ENCODE results near the gene ASZ1.
"Not testable (repeated sequence)": the region's sequence is repeated elsewhere in the genome, so short reads cannot be mapped to it uniquely, and the experiment has no call there.

The ASZ1 gene

DNA sequence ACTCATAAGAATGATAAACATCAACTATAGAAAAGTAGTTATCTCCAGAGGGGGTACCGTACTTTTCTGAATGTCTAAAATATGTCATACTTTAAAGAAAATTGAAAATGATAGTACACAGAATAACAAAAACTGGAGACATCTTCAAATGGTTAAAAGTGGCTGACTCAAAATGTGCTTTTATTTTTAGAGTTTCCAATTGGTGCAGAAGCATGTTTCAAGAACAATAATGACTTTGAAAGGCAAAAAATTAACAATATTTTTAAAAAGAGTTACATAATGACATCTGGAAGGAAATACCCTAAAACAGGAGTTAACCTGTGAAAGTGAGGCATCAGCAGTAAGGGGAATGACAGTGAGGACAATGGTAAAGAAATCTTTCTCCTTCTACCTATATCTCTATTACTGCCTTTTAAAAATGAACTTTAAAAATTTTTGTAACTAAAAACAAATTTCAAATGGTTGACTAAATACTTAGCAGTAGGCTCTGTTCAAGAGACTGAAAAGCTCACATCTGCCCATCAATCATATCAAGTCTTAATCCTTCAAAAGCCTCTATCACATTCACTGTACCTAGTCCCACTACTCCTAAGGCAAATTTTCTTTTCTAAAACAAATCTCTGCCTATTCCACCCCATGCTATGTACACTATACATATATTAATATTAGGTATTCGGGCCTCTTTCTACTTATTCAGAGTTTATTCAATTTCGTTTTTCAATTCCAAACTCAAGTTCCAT, 3.0 kb downstream of the ASZ1 start:
- TF ChIP-seq, protein P1, sequence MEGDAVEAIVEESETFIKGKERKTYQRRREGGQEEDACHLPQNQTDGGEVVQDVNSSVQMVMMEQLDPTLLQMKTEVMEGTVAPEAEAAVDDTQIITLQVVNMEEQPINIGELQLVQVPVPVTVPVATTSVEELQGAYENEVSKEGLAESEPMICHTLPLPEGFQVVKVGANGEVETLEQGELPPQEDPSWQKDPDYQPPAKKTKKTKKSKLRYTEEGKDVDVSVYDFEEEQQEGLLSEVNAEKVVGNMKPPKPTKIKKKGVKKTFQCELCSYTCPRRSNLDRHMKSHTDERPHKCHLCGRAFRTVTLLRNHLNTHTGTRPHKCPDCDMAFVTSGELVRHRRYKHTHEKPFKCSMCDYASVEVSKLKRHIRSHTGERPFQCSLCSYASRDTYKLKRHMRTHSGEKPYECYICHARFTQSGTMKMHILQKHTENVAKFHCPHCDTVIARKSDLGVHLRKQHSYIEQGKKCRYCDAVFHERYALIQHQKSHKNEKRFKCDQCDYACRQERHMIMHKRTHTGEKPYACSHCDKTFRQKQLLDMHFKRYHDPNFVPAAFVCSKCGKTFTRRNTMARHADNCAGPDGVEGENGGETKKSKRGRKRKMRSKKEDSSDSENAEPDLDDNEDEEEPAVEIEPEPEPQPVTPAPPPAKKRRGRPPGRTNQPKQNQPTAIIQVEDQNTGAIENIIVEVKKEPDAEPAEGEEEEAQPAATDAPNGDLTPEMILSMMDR (IDR thresholded peaks at IDR 0.05; ENCODE audit: low read depth, low read length, missing control alignments) = no peak
- H3K4me3 ChIP-seq (ENCODE audit: low read depth, low read length) = no peak overlapping the region
- DNase-seq (ENCODE audit: low read depth) = no peak

DNA sequence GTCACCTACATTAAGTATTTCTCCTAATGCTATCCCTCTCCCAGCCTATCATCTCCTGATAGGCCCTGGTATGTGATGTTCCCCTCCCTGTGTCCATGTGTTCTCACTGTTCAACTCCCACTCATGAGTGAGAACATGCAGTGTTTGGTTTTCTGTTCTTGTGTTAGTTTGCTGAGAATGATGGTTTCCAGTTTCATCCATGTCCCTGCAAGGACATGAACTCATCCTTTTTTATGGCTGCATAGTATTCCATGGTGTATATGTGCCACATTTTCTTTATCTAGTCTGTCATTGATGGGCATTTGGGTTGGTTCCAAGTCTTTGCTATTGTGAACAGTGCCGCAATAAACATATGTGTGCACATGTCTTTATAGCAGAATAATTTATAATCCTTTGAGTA, 12.7 kb downstream of the ASZ1 start:
- not testable (repeated sequence) for DNase-seq (ENCODE audit: low read depth); H3K4me3 ChIP-seq (ENCODE audit: low read depth, low read length)

DNA sequence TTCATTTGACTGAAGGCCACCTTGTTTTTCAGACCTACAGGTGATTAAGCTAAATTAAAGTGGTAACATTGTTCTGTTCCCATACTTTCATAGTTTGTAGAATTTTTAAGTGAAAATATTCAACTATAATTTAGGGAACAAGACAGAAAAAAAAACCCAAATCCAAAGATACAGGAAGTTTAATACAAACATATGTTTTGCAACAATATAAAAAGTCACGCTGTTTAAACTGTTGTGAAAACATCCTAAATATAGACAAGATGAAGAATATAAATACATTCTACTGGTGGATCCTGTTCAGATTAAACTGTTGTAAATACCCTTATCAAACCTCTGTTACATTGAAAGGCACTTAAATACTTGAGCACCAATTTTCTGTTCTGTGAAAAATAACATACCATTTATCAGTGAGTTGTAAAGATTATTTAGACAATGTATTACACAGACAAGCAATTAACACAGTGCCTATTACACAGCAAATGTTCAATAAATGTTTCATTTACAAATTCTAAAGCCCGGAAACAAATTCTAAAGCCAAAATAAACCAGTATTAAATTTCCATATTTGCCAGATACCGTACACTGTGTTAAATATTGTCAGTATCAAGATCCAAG, 14.2 kb downstream of the ASZ1 start:
- no peak for DNase-seq (ENCODE audit: low read depth)
- TF ChIP-seq, protein P1 (IDR thresholded peaks at IDR 0.05; ENCODE audit: low read depth, low read length, missing control alignments) = no peak
- no peak overlapping the region for H3K4me3 ChIP-seq (ENCODE audit: low read depth, low read length)

DNA sequence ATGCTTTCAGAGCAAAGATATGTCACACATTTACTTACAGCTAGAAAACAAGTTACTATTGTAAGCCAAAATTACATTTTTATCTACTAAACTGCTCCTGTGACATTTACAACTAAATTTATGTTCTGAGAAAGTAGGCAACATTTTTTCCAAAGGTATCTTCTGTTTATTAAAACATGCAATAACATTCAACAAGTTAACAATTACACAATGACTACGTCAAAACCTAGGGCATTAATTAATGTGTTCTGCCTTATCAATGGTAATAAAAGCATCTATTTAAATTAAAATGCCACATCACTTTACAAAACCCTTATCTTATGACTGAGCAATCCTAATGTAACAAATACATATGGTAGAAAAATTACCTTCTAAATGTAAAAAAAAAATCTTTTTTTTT, 14.9 kb downstream of the ASZ1 start:
- H3K4me3 ChIP-seq (ENCODE audit: low read depth, low read length) = no peak overlapping the region
- no peak for DNase-seq (ENCODE audit: low read depth)
- TF ChIP-seq, protein P1 (IDR thresholded peaks at IDR 0.05; ENCODE audit: low read depth, low read length, missing control alignments) = no peak

DNA sequence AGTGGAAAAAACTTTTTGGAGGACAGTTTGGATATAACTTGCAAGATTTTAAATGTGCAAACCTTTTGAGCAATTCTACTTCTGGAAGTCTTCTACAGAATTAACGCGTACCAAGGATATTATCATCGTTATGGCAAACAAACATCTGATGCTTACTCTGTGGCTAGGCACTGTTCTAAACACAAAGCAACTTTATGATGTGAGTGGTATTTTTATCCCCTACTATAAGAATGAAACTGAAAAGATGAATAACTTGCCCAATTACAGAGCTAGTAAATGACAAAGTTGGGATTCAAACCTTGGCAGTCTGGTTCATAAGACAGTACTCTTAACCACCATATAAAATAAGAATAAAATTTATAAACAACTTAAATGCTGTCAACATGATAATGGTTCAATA, 15.8 kb downstream of the ASZ1 start:
- H3K4me3 ChIP-seq (ENCODE audit: low read depth, low read length) = no peak overlapping the region
- DNase-seq (ENCODE audit: low read depth) = no peak
- TF ChIP-seq, protein P1 (IDR thresholded peaks at IDR 0.05; ENCODE audit: low read depth, low read length, missing control alignments) = no peak

DNA sequence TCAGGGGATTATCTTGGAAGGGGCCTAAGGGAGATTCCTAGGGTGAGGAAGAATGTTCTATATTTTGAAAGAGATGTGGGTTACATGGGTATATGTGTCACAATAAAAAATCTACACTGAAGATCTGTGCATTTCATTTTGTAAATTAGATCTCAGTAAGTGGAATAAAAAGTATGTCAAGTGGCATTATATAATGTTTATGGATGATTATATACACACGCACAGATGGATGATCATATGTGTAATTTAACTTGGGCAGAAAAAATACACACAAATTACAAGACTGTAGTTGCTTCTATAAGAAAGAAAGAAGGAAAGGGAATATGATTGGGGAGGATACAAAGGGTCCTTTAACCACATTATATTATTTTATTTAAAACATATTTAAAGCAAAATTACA, 18.5 kb downstream of the ASZ1 start:
- no peak overlapping the region for H3K4me3 ChIP-seq (ENCODE audit: low read depth, low read length)
- no peak for DNase-seq (ENCODE audit: low read depth)
- TF ChIP-seq, protein P1 (IDR thresholded peaks at IDR 0.05; ENCODE audit: low read depth, low read length, missing control alignments) = no peak

DNA sequence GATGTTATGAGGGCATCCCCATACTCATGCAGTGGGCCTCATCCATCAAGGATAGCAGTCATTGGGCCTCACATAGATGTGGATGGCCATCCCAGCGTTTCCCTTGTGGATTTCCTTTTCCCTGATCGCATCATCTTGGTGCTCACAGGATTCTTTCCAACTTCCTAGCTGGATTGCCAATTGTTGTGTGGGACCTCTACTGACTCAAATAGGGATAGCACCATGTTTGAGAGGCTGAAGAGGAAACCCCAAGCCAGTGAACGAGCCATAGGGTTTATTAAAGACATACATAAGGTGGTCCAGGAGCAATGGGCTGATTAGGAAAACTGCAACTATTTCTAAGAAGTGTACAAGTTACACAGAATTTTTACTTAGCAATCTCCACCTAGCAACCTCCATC, 21.8 kb downstream of the ASZ1 start:
- no peak for DNase-seq (ENCODE audit: low read depth)
- H3K4me3 ChIP-seq (ENCODE audit: low read depth, low read length) = no peak overlapping the region
- TF ChIP-seq, protein P1 (IDR thresholded peaks at IDR 0.05; ENCODE audit: low read depth, low read length, missing control alignments) = no peak

All from GM12864 (cell line).